Ectodermal cell (in vitro differentiated cells): Measurements from ENCODE around the gene SLC6A8.
"Not testable (repeated sequence)": the region's sequence is repeated elsewhere in the genome, so short reads cannot be mapped to it uniquely, and the experiment has no call there.

Source experiments
- H3K27ac ChIP-seq: 2 replicates; pipeline ENCODE4 v1.7.0; 2013; ENCODE audit warnings: mild to moderate bottlenecking, low read depth, low read length; ENCODE audit not compliant: insufficient read depth, poor library complexity, severe bottlenecking
- H3K27me3 ChIP-seq: 2 replicates; pipeline ENCODE4 v1.7.0; 2013; ENCODE audit warnings: mild to moderate bottlenecking, low read length; ENCODE audit not compliant: insufficient read depth, control insufficient read depth, poor library complexity, severe bottlenecking
- H3K36me3 ChIP-seq: one replicate; pipeline ENCODE4 v1.7.0; 2013; ENCODE audit warnings: low read length; ENCODE audit not compliant: control insufficient read depth, insufficient read depth
- H3K4me1 ChIP-seq: one replicate; pipeline ENCODE4 v1.7.0; 2013; ENCODE audit warnings: low read length; ENCODE audit not compliant: control insufficient read depth, insufficient read depth
- H3K4me3 ChIP-seq: 2 replicates; pipeline ENCODE4 v1.7.0; 2013; ENCODE audit warnings: low read depth, low read length, control low read depth; ENCODE audit not compliant: insufficient read depth
- H3K9me3 ChIP-seq: 2 replicates; pipeline ENCODE4 v1.7.0; 2013; ENCODE audit warnings: mild to moderate bottlenecking, low read length, moderate library complexity; ENCODE audit not compliant: control insufficient read depth
- WGBS, 2 experiments: methylation state at CpG; one replicate each; pipeline ENCODE4 v1.1.7; 2013; ENCODE audit warnings: missing lambda C conversion rate in 2 of 2; 5-methylcytosine and 5-hydroxymethylcytosine counted together

Gene SLC6A8

GRCh38 chrX:153694687-153695270, 7.1 kb downstream of the SLC6A8 start:
- Histone ChIP-seq H3K36me3 (no peaks in the 10 kb centered on the region), H3K4me1 (no peaks in the 10 kb centered on the region), H3K27ac (no peak overlapping the region), H3K9me3 (no peaks in the 10 kb centered on the region), H3K4me3 (no peak overlapping the region), H3K27me3 (no peaks in the 10 kb centered on the region)
- WGBS, 2 experiments, result 88 to 90% methylated on average over 23 of the region's 23 CpGs

- 92 to 95% methylated on average over 14 of the region's 15 CpGs for WGBS, 2 experiments
These were observed 8.4 kb downstream of the SLC6A8 start for GRCh38 chrX:153696100-153696499.

GRCh38 chrX:153696538-153696937, 8.8 kb downstream of the SLC6A8 start:
- H3K27ac ChIP-seq, H3K27me3 ChIP-seq, H3K36me3 ChIP-seq, H3K9me3 ChIP-seq, H3K4me1 ChIP-seq, H3K4me3 ChIP-seq: not testable (repeated sequence)
- 87 to 90% methylated on average over 10 of the region's 10 CpGs for WGBS, 2 experiments

More at GRCh38 chrX:153696100-153696499, 8.4 kb downstream of the SLC6A8 start:
- H3K27me3 ChIP-seq, result no peaks in the 10 kb centered on the region
- H3K27ac ChIP-seq, result no peak overlapping the region
- no peaks in the 10 kb centered on the region for H3K9me3 ChIP-seq
- H3K36me3 ChIP-seq, result no peaks in the 10 kb centered on the region
- no peak overlapping the region for H3K4me3 ChIP-seq
- no peaks in the 10 kb centered on the region for H3K4me1 ChIP-seq

GRCh38 chrX:153696986-153697722, 9.4 kb downstream of the SLC6A8 start:
- H3K9me3 ChIP-seq, H3K27ac ChIP-seq, H3K4me1 ChIP-seq, H3K27me3 ChIP-seq, H3K36me3 ChIP-seq, H3K4me3 ChIP-seq: not testable (repeated sequence)
- WGBS, 2 experiments, result 90 to 93% methylated on average over 16 of the region's 16 CpGs

GRCh38 chrX:153697924-153698865, 10.5 kb downstream of the SLC6A8 start:
- 88 to 89% methylated on average over 11 to 13 of the region's 16 CpGs for WGBS, 2 experiments
- no peaks in the 10 kb centered on the region for H3K9me3 ChIP-seq
- H3K36me3 ChIP-seq, result no peaks in the 10 kb centered on the region
- H3K4me1 ChIP-seq, result no peaks in the 10 kb centered on the region
- H3K27me3 ChIP-seq, result no peaks in the 10 kb centered on the region
- no peak overlapping the region for H3K27ac ChIP-seq
- no peak overlapping the region for H3K4me3 ChIP-seq

- WGBS, 2 experiments, result 93 to 95% methylated on average over 13 to 14 of the region's 16 CpGs
- not testable (repeated sequence) for H3K36me3 ChIP-seq, H3K4me3 ChIP-seq, H3K27me3 ChIP-seq, H3K27ac ChIP-seq, H3K4me1 ChIP-seq, H3K9me3 ChIP-seq
These were observed 11.6 kb downstream of the SLC6A8 start for GRCh38 chrX:153699210-153699783.

- not testable (repeated sequence) for H3K4me3 ChIP-seq, H3K27me3 ChIP-seq, H3K4me1 ChIP-seq, H3K36me3 ChIP-seq, H3K9me3 ChIP-seq, H3K27ac ChIP-seq
- WGBS, 2 experiments, result 90 to 93% methylated on average over 18 of the region's 18 CpGs
These were observed 12.2 kb downstream of the SLC6A8 start for GRCh38 chrX:153699784-153700371.

GRCh38 chrX:153700376-153700945, 12.7 kb downstream of the SLC6A8 start:
- no peak overlapping the region for H3K4me3 ChIP-seq
- WGBS, 2 experiments, result 90 to 93% methylated on average over 11 to 13 of the region's 15 CpGs
- H3K9me3 ChIP-seq, result no peaks in the 10 kb centered on the region
- no peaks in the 10 kb centered on the region for H3K27me3 ChIP-seq
- no peak overlapping the region for H3K27ac ChIP-seq
- no peaks in the 10 kb centered on the region for H3K4me1 ChIP-seq
- no peaks in the 10 kb centered on the region for H3K36me3 ChIP-seq

GRCh38 chrX:153700967-153701366, 13.2 kb downstream of the SLC6A8 start:
- H3K9me3 ChIP-seq, result no peaks in the 10 kb centered on the region
- H3K36me3 ChIP-seq, result no peaks in the 10 kb centered on the region
- no peaks in the 10 kb centered on the region for H3K4me1 ChIP-seq
- no peaks in the 10 kb centered on the region for H3K27me3 ChIP-seq
- 92 to 100% methylated on average over 5 to 6 of the region's 6 CpGs for WGBS, 2 experiments
- no peak overlapping the region for H3K27ac ChIP-seq
- no peak overlapping the region for H3K4me3 ChIP-seq
